A549 (cell line): ENCODE results near the gene FAM50A.

Experiments
- JUN ChIP-seq, 2 experiments: fragments of >200 bp; sonication (Bioruptor Twin); formaldehyde crosslinking; IDR thresholded peaks; 2 replicates in 1 of 2; 3 replicates in 1 of 2; pipeline ENCODE4 v1.6.1; 2016 to 2017
- POLR2A ChIP-seq: IDR thresholded peaks from 2 replicates; pipeline ENCODE4 v1.6.1; 2012; ENCODE audit warnings: mild to moderate bottlenecking, low read length
- RFX5 ChIP-seq: fragments of 450-650 bp; IDR thresholded peaks from 2 replicates; pipeline ENCODE4 v1.7.1; 2014; ENCODE audit warnings: antibody characterized with exemption, mild to moderate bottlenecking, moderate library complexity
- TF ChIP-seq, protein P1 (sequence below): fragments of >200 bp; sonication (Bioruptor Twin); formaldehyde crosslinking; IDR thresholded peaks from 3 replicates; pipeline ENCODE4 v1.5.1; 2016
- TF ChIP-seq, protein P2 (sequence below): fragments of 200-600 bp; sonication (generic); IDR thresholded peaks from 2 replicates; pipeline ENCODE4 v1.6.1; 2016; ENCODE audit warnings: antibody characterized with exemption, mild to moderate bottlenecking, moderate library complexity
- TF ChIP-seq, protein P3 (sequence below): fragments of >200 bp; sonication (Bioruptor Twin); formaldehyde crosslinking; IDR thresholded peaks from 3 replicates; pipeline ENCODE4 v1.6.1; 2016
- TF ChIP-seq, protein P4 (sequence below): IDR thresholded peaks from 2 replicates; pipeline ENCODE4 v1.6.1; 2012

DNA sequence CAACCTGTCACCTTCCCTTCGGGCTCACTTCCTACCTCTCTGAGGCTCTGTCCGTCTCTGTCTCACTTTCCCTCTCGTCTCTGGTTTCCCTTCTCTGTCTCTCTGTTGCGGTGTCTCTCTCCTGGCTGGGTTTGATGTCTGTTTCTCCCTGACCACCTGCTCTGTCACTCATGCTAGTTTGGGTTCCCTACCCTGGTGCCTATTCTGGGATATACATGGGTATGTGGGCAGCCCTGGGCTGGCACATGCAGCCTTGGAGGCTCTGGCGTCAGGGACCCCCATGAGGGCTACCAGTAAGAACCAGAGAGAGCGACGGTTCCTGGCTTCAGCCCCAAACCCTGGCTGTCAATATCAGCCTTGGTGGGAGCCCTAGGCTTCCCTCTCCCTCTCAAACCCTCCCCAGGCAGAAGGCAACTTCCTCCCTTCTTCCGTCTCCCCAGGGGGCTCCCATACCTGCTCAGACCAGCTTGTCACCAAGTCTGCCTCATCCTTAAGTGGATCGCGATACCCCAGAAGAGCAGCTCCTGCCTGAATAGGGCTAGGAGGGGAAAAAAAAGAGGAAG is 35.2 kb upstream of the FAM50A start:
- no peak for TF ChIP-seq POLR2A
- no peak for TF ChIP-seq JUN (IDR thresholded peaks at IDR 0.05)
- TF ChIP-seq, protein P1, sequence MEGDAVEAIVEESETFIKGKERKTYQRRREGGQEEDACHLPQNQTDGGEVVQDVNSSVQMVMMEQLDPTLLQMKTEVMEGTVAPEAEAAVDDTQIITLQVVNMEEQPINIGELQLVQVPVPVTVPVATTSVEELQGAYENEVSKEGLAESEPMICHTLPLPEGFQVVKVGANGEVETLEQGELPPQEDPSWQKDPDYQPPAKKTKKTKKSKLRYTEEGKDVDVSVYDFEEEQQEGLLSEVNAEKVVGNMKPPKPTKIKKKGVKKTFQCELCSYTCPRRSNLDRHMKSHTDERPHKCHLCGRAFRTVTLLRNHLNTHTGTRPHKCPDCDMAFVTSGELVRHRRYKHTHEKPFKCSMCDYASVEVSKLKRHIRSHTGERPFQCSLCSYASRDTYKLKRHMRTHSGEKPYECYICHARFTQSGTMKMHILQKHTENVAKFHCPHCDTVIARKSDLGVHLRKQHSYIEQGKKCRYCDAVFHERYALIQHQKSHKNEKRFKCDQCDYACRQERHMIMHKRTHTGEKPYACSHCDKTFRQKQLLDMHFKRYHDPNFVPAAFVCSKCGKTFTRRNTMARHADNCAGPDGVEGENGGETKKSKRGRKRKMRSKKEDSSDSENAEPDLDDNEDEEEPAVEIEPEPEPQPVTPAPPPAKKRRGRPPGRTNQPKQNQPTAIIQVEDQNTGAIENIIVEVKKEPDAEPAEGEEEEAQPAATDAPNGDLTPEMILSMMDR, result no peak
- TF ChIP-seq, protein P2, sequence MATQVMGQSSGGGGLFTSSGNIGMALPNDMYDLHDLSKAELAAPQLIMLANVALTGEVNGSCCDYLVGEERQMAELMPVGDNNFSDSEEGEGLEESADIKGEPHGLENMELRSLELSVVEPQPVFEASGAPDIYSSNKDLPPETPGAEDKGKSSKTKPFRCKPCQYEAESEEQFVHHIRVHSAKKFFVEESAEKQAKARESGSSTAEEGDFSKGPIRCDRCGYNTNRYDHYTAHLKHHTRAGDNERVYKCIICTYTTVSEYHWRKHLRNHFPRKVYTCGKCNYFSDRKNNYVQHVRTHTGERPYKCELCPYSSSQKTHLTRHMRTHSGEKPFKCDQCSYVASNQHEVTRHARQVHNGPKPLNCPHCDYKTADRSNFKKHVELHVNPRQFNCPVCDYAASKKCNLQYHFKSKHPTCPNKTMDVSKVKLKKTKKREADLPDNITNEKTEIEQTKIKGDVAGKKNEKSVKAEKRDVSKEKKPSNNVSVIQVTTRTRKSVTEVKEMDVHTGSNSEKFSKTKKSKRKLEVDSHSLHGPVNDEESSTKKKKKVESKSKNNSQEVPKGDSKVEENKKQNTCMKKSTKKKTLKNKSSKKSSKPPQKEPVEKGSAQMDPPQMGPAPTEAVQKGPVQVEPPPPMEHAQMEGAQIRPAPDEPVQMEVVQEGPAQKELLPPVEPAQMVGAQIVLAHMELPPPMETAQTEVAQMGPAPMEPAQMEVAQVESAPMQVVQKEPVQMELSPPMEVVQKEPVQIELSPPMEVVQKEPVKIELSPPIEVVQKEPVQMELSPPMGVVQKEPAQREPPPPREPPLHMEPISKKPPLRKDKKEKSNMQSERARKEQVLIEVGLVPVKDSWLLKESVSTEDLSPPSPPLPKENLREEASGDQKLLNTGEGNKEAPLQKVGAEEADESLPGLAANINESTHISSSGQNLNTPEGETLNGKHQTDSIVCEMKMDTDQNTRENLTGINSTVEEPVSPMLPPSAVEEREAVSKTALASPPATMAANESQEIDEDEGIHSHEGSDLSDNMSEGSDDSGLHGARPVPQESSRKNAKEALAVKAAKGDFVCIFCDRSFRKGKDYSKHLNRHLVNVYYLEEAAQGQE, result no peak
- no peak for TF ChIP-seq RFX5
- TF ChIP-seq, protein P3, sequence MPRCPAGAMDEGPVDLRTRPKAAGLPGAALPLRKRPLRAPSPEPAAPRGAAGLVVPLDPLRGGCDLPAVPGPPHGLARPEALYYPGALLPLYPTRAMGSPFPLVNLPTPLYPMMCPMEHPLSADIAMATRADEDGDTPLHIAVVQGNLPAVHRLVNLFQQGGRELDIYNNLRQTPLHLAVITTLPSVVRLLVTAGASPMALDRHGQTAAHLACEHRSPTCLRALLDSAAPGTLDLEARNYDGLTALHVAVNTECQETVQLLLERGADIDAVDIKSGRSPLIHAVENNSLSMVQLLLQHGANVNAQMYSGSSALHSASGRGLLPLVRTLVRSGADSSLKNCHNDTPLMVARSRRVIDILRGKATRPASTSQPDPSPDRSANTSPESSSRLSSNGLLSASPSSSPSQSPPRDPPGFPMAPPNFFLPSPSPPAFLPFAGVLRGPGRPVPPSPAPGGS, result no peak
- TF ChIP-seq, protein P4, sequence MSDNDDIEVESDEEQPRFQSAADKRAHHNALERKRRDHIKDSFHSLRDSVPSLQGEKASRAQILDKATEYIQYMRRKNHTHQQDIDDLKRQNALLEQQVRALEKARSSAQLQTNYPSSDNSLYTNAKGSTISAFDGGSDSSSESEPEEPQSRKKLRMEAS, result no peak
